Measurements from ENCODE around the gene SPATA17. TPM values are rescaled to one million over a fixed set of nuclear protein-coding genes. Genes with fewer than 3 reads are reported as not detected.

Gene SPATA17
- total RNA-seq, 3 donors from 2014 or later (not counting 1 experiment from before 2014, with no cell fraction given), result not detected

DNA sequence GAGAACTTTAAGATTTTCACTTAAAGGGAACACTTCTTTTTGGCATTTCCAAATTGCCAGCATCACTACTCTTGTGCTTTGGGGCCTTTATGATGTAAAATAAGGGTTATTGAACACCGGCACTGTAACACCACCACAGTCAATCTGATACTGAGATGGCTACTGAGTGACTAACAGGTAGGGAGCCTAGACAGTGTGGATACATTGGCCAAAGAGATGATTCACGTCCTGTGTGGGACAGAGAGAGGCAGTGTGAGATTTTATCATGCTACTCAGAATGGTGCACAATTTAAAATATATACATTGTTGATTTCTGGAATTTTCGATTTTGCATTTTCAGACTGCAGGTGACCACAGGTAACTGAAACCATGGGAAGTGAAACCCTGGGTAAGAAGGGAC is 261.6 kb downstream of the SPATA17 start:
- H3K36me3 ChIP-seq (ENCODE audit: control insufficient read depth, insufficient read depth, low read length), result no peaks in the 10 kb centered on the region
- no peak overlapping the region for H3K4me3 Mint-ChIP-seq
- peaks cover 4 to 11% of the 10 kb centered on the region in 2 donors for H3K9me3 Mint-ChIP-seq
- DNase-seq (no peak), ATAC-seq (no peak)
- H3K4me1 Mint-ChIP-seq, result no peaks in the 10 kb centered on the region
- H3K27me3 ChIP-seq (ENCODE audit: control insufficient read depth, insufficient read depth, low read length), result no peaks in the 10 kb centered on the region
- intact Hi-C loops (cut with micrococcal nuclease), result no loop called here
- H3K27me3 Mint-ChIP-seq (ENCODE audit: low read depth in 2 of 2), result no peaks in the 10 kb centered on the region
- H3K36me3 Mint-ChIP-seq, result no peaks in the 10 kb centered on the region
- TF ChIP-seq CTCF (IDR thresholded peaks at IDR 0.05), result no peak
- no peak overlapping the region for H3K27ac ChIP-seq (ENCODE audit: low read length)
- 80% methylated on average over 3 of the region's 3 CpGs for whole genome bisulfite sequencing (ENCODE audit: insufficient coverage)
- no peaks in the 10 kb centered on the region for H3K4me1 ChIP-seq (ENCODE audit: control insufficient read depth, insufficient read depth, low read length)
- no peak overlapping the region for H3K4me3 ChIP-seq (ENCODE audit: low read length)
- H3K9me3 ChIP-seq (ENCODE audit: control insufficient read depth, insufficient read depth, low read length), result no peaks in the 10 kb centered on the region
- no peak overlapping the region for H3K27ac Mint-ChIP-seq

GRCh38 chr1:217895841-217896240 is 264.7 kb downstream of the SPATA17 start:
- H3K27ac ChIP-seq (ENCODE audit: low read length), result no peak overlapping the region
- Mint-ChIP-seq H3K27me3 (ENCODE audit: low read depth in 2 of 2) (no peaks in the 10 kb centered on the region), H3K4me1 (no peaks in the 10 kb centered on the region), H3K27ac (no peak overlapping the region), H3K9me3 (peaks cover under 1 to 7% of the 10 kb centered on the region in 2 donors), H3K4me3 (no peak overlapping the region), H3K36me3 (no peaks in the 10 kb centered on the region)
- intact Hi-C loops (cut with micrococcal nuclease), result no loop called here
- no peaks in the 10 kb centered on the region for H3K4me1 ChIP-seq (ENCODE audit: control insufficient read depth, insufficient read depth, low read length)
- no peaks in the 10 kb centered on the region for H3K27me3 ChIP-seq (ENCODE audit: control insufficient read depth, insufficient read depth, low read length)
- no peak for DNase-seq
- WGBS (ENCODE audit: insufficient coverage), result 75% methylated on average over 2 of the region's 6 CpGs
- ATAC-seq, result no peak
- H3K9me3 ChIP-seq (ENCODE audit: control insufficient read depth, insufficient read depth, low read length), result no peaks in the 10 kb centered on the region
- H3K36me3 ChIP-seq (ENCODE audit: control insufficient read depth, insufficient read depth, low read length), result no peaks in the 10 kb centered on the region
- no peak for TF ChIP-seq CTCF (IDR thresholded peaks at IDR 0.05)
- no peak overlapping the region for H3K4me3 ChIP-seq (ENCODE audit: low read length)

DNA sequence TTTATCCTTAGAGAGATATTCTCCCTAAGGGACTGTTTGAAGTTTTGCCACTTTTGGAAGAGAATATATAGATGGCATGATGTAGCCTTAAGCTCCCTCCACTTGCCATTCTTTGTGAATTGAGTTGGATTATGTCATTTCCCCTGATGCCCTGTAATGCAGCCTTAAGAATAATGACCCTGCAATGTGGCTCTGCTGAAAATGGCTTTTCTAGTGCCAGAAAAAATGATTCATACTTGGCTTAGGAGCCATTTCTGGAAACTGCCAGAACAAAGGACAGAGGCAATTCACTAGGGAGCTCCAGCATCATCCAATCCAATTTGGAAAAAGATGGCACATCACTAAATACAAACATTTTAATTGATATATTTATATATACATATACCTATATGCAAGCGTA is 265.3 kb downstream of the SPATA17 start:
- H3K36me3 Mint-ChIP-seq, result no peaks in the 10 kb centered on the region
- no peaks in the 10 kb centered on the region for H3K27me3 ChIP-seq (ENCODE audit: control insufficient read depth, insufficient read depth, low read length)
- no peak overlapping the region for H3K4me3 ChIP-seq (ENCODE audit: low read length)
- no peaks in the 10 kb centered on the region for H3K27me3 Mint-ChIP-seq (ENCODE audit: low read depth in 2 of 2)
- H3K4me1 Mint-ChIP-seq, result no peaks in the 10 kb centered on the region
- no peaks in the 10 kb centered on the region for H3K36me3 ChIP-seq (ENCODE audit: control insufficient read depth, insufficient read depth, low read length)
- no CpG with 5 or more reads among the region's 1 CpG for WGBS (ENCODE audit: insufficient coverage)
- no peak overlapping the region for H3K4me3 Mint-ChIP-seq
- TF ChIP-seq CTCF (IDR thresholded peaks at IDR 0.05), result no peak
- H3K9me3 Mint-ChIP-seq, result peaks cover 2 to 7% of the 10 kb centered on the region in 2 donors
- no peaks in the 10 kb centered on the region for H3K9me3 ChIP-seq (ENCODE audit: control insufficient read depth, insufficient read depth, low read length)
- ATAC-seq (no peak), DNase-seq (no peak)
- H3K27ac ChIP-seq (ENCODE audit: low read length), result no peak overlapping the region
- no peaks in the 10 kb centered on the region for H3K4me1 ChIP-seq (ENCODE audit: control insufficient read depth, insufficient read depth, low read length)
- intact Hi-C loops (cut with micrococcal nuclease), result no loop called here
- no peak overlapping the region for H3K27ac Mint-ChIP-seq

DNA sequence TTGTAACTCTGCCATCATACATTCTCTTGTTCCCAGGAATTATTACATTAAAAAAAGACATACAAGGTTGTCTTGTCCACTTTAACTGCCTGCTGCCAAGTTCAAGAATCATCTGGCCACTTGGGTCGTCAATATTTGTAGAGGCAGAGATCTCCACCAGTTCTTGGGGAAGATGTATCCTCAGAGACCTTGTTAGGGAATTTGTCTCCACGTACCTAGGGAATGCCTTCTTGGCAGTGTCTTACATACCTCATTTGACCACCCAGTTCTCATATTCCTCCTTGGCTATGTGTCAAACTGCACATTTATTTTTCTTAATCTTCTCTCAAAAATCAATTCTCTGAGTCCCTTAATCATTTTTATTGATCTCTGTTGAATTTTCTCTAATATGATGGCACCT is 266.0 kb downstream of the SPATA17 start:
- H3K4me1 Mint-ChIP-seq, result no peaks in the 10 kb centered on the region
- no peaks in the 10 kb centered on the region for H3K36me3 ChIP-seq (ENCODE audit: control insufficient read depth, insufficient read depth, low read length)
- H3K4me1 ChIP-seq (ENCODE audit: control insufficient read depth, insufficient read depth, low read length), result no peaks in the 10 kb centered on the region
- 69% methylated on average over 2 of the region's 2 CpGs for WGBS (ENCODE audit: insufficient coverage)
- no peak for ATAC-seq
- no peaks in the 10 kb centered on the region for H3K36me3 Mint-ChIP-seq
- no peak overlapping the region for H3K4me3 ChIP-seq (ENCODE audit: low read length)
- H3K4me3 Mint-ChIP-seq, result no peak overlapping the region
- H3K27me3 ChIP-seq (ENCODE audit: control insufficient read depth, insufficient read depth, low read length), result no peaks in the 10 kb centered on the region
- no peak overlapping the region for H3K27ac Mint-ChIP-seq
- H3K27me3 Mint-ChIP-seq (ENCODE audit: low read depth in 2 of 2), result no peaks in the 10 kb centered on the region
- no peaks in the 10 kb centered on the region for H3K9me3 ChIP-seq (ENCODE audit: control insufficient read depth, insufficient read depth, low read length)
- TF ChIP-seq CTCF (IDR thresholded peaks at IDR 0.05), result no peak
- intact Hi-C loops (cut with micrococcal nuclease), result no loop called here
- DNase-seq, result no peak
- peaks cover 2 to 7% of the 10 kb centered on the region in 2 donors for H3K9me3 Mint-ChIP-seq
- no peak overlapping the region for H3K27ac ChIP-seq (ENCODE audit: low read length)

Data from natural killer cell (primary cell).